ENCODE measurements around the gene C1RL.
"Not testable (repeated sequence)": the region's sequence is repeated elsewhere in the genome, so short reads cannot be mapped to it uniquely, and the experiment has no call there.

C1RL gene

GRCh38 chr12:7114008-7114407, 5.0 kb upstream of the C1RL start:
- no peak for DNase-seq

GRCh38 chr12:7113389-7113871, 4.4 kb upstream of the C1RL start:
- peak; percentile 78 for DNase-seq

GRCh38 chr12:7112041-7112440, 3.0 kb upstream of the C1RL start:
- no peak for DNase-seq

- DNase-seq = no peak
Measured at GRCh38 chr12:7110661-7111060, 1.6 kb upstream of the C1RL start.

- DNase-seq = no peak
Measured at GRCh38 chr12:7109572-7109920, 532 bp upstream of the C1RL start.

- DNase-seq = peak; percentile 80
Measured at GRCh38 chr12:7108003-7108795, 815 bp downstream of the C1RL start.

GRCh38 chr12:7107636-7108002, 1.4 kb downstream of the C1RL start:
- DNase-seq = peak; percentile 14

GRCh38 chr12:7107181-7107580, 1.8 kb downstream of the C1RL start:
- DNase-seq = not testable (repeated sequence)

GRCh38 chr12:7106082-7106481, 2.9 kb downstream of the C1RL start:
- DNase-seq = no peak

GRCh38 chr12:7103837-7104584, 5.0 kb downstream of the C1RL start:
- DNase-seq = no peak

GRCh38 chr12:7102582-7102981, 6.4 kb downstream of the C1RL start:
- no peak for DNase-seq

- DNase-seq = no peak
Measured at GRCh38 chr12:7101694-7102131, 7.3 kb downstream of the C1RL start.

- no peak for DNase-seq
Measured at GRCh38 chr12:7101047-7101693, 7.8 kb downstream of the C1RL start.

- DNase-seq = no peak
Measured at GRCh38 chr12:7100239-7100638, 8.8 kb downstream of the C1RL start.

GRCh38 chr12:7099290-7099996, 9.6 kb downstream of the C1RL start:
- DNase-seq = no peak

GRCh38 chr12:7096979-7097378, 12.0 kb downstream of the C1RL start:
- no peak for DNase-seq

GRCh38 chr12:7096006-7096932, 12.7 kb downstream of the C1RL start:
- DNase-seq = no peak

- DNase-seq = no peak
Measured at GRCh38 chr12:7093892-7094291, 15.1 kb downstream of the C1RL start.

- DNase-seq = no peak
Measured at GRCh38 chr12:7093486-7093885, 15.5 kb downstream of the C1RL start.

GRCh38 chr12:7092986-7093460, 16.0 kb downstream of the C1RL start:
- no peak for DNase-seq

- DNase-seq = peak; percentile 77
Measured at GRCh38 chr12:7092229-7092985, 16.6 kb downstream of the C1RL start, which contains the start of gene C1R. Gene C1R (minus strand): TSS chr12:7092445. CDS start chr12:7092388, 57 bp downstream.
